Vagina (tissue), 2 donors: ENCODE measurements around the gene SLC8A1. TPM values are rescaled to one million over a fixed set of nuclear protein-coding genes. Genes with fewer than 3 reads are reported as not detected.

Source experiments
- DNase-seq, 2 donors: peaks; one replicate each; pipeline ENCODE4 v3.0.0-alpha.2; 2017; ENCODE audit errors: extremely low spot score in 2 of 2
- H3K27ac ChIP-seq: fragments of 200-600 bp; sonication (generic); one replicate; pipeline ENCODE4 v1.5.1; 2019
- H3K27me3 ChIP-seq: fragments of 200-600 bp; sonication (generic); one replicate; pipeline ENCODE4 v1.5.1; 2019
- H3K36me3 ChIP-seq, 2 donors: fragments of 200-600 bp; sonication (generic); one replicate each; pipeline ENCODE4 v1.5.1; 2017 to 2019
- H3K4me1 ChIP-seq: fragments of 200-600 bp; sonication (generic); one replicate; pipeline ENCODE4 v1.5.1; 2019
- H3K4me3 ChIP-seq, 2 donors: fragments of 200-600 bp; sonication (generic); 1 replicate in 1 of 2; 2 replicates in 1 of 2; pipeline ENCODE4 v1.5.1; 2016 to 2019
- H3K9me3 ChIP-seq: fragments of 200-600 bp; sonication (generic); one replicate; pipeline ENCODE4 v1.5.1; 2019
- POLR2A ChIP-seq, 2 donors: fragments of 450-650 bp; IDR thresholded peaks; one replicate each; pipeline ENCODE4 v1.6.1; 2017; ENCODE audit warnings: antibody characterized with exemption in 2 of 2, mild to moderate bottlenecking in 2 of 2, moderate library complexity in 2 of 2
- POLR2AphosphoS5 ChIP-seq, 2 donors: sonication (generic); formaldehyde crosslinking; IDR thresholded peaks; one replicate each; pipeline ENCODE4 v1.9.0; 2017; ENCODE audit warnings: antibody characterized with exemption in 2 of 2, mild to moderate bottlenecking in 2 of 2, low read depth in 1 of 2; ENCODE audit not compliant: insufficient read depth in 1 of 2
- intact Hi-C: fragments of 100-400 bp; cut with DNase I; formaldehyde crosslinking; loops from one replicate; pipeline ENCODE4 v1.15.1; 2023
- total RNA-seq: library from RNA; depleted of rRNA; stranded (reverse); fragments of >200 nt; gene quantifications from one replicate; pipeline ENCODE4 v1.2.3, GENCODE V29; 2016
- TF ChIP-seq, protein P1 (sequence below), 3 experiments: fragments of 450-650 bp in 2 of 3; fragments of 200-600 bp in 1 of 3; sonication (generic) in 1 of 3; IDR thresholded peaks; one replicate each; pipeline ENCODE4 v1.5.1; 2017 to 2019; ENCODE audit warnings: antibody characterized with exemption in 3 of 3, mild to moderate bottlenecking in 2 of 3, moderate library complexity in 2 of 3

SLC8A1 gene
- total RNA-seq, 1 donor from 2014 or later = 40.8 TPM

DNA sequence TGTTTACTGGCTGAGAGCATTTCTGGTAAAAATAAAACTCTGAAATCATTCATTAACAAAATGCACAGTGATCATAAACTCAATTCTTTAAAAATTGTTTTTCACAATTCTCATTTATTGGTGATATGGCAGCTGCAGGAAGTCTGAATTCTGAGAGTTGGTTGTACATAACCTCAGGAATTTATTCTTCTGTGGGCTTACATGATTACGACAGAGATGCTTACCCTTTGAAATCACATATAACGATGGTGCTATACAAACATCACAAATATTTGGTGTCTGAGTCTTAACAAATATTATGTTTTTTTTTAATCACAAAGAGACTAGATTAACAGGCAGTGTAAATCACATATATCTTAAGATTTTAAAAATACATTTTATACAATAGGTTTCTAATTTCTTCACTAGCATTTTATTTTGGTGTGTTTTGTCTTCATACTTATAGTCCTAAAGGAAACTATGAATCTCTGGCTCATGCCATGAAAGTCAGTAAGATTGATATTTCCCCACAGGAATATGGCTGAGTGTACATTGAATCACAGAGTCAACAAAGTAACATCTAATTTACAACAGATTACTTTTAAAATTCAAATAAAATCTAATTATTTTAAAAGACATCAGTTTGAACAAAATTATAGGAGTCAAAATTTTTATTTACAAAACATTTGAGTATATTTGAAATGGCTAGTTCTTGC is 354.1 kb downstream of the SLC8A1 start:
- TF ChIP-seq POLR2A (IDR thresholded peaks at IDR 0.05) (no peak), POLR2AphosphoS5 (IDR thresholded peaks at IDR 0.05; ENCODE audit: insufficient read depth in 1 of 2, low read depth in 1 of 2) (no peak)
- TF ChIP-seq, protein P1, sequence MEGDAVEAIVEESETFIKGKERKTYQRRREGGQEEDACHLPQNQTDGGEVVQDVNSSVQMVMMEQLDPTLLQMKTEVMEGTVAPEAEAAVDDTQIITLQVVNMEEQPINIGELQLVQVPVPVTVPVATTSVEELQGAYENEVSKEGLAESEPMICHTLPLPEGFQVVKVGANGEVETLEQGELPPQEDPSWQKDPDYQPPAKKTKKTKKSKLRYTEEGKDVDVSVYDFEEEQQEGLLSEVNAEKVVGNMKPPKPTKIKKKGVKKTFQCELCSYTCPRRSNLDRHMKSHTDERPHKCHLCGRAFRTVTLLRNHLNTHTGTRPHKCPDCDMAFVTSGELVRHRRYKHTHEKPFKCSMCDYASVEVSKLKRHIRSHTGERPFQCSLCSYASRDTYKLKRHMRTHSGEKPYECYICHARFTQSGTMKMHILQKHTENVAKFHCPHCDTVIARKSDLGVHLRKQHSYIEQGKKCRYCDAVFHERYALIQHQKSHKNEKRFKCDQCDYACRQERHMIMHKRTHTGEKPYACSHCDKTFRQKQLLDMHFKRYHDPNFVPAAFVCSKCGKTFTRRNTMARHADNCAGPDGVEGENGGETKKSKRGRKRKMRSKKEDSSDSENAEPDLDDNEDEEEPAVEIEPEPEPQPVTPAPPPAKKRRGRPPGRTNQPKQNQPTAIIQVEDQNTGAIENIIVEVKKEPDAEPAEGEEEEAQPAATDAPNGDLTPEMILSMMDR (IDR thresholded peaks at IDR 0.05) = no peak
- H3K27me3 ChIP-seq = no peaks in the 10 kb centered on the region
- H3K36me3 ChIP-seq = no peaks in the 10 kb centered on the region
- intact Hi-C loops = no loop called here
- no peak for DNase-seq
- no peaks in the 10 kb centered on the region for H3K9me3 ChIP-seq
- H3K27ac ChIP-seq = no peak overlapping the region
- no peak overlapping the region for H3K4me3 ChIP-seq
- peaks cover 7% of the 10 kb centered on the region for H3K4me1 ChIP-seq

DNA sequence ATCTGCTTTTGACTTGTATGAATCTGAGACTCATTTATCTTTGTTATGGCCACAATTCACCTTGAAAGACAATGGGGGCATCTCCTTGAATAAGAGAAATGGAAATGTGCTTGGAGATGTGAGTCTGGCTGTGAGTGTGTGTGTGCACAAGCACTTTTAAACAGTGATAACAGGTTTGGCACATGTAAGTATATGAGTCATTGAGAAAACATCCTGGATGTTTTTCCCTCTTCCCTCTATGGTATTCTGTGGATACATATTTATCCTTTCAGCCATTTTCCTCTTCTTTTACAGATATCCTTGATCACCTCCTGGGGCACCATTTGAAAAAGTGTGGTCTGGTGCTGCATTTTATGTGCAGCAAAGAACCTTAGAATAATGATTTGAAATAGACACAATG is 355.5 kb downstream of the SLC8A1 start:
- intact Hi-C loops = no loop called here
- no peaks in the 10 kb centered on the region for H3K27me3 ChIP-seq
- TF ChIP-seq, protein P1 (IDR thresholded peaks at IDR 0.05) = no peak
- TF ChIP-seq POLR2AphosphoS5 (IDR thresholded peaks at IDR 0.05; ENCODE audit: insufficient read depth in 1 of 2, low read depth in 1 of 2) = no peak
- TF ChIP-seq POLR2A (IDR thresholded peaks at IDR 0.05) = no peak
- H3K4me1 ChIP-seq = peaks cover 7% of the 10 kb centered on the region
- H3K9me3 ChIP-seq = no peaks in the 10 kb centered on the region
- DNase-seq = no peak
- no peak overlapping the region for H3K4me3 ChIP-seq
- H3K27ac ChIP-seq = no peak overlapping the region
- H3K36me3 ChIP-seq = no peaks in the 10 kb centered on the region

DNA sequence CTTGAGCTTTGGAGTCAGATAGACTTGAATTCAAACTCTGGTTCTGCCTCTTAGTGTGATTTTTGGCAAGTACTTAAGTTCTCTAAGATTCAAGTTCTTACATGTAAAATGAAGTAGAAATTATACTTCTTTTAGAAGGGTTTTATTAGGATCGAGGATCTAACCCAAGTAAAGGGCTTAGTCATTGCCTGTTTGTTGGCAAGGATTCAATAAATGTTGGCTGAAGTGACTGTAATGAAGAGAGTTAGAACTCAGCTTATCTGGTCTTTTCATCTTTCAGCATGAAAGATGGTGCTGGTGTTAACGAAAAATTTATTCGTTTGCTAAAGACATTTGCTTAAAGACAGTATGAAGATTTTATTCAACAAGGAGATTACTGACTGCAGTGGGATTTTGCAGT is 356.9 kb downstream of the SLC8A1 start:
- no peaks in the 10 kb centered on the region for H3K36me3 ChIP-seq
- TF ChIP-seq POLR2A (IDR thresholded peaks at IDR 0.05) = no peak
- TF ChIP-seq, protein P1 (IDR thresholded peaks at IDR 0.05) = no peak
- peak in 1 of 2 donors; percentile 19 for TF ChIP-seq POLR2AphosphoS5 (IDR thresholded peaks at IDR 0.05; ENCODE audit: insufficient read depth in 1 of 2, low read depth in 1 of 2)
- intact Hi-C loops = no loop called here
- no peaks in the 10 kb centered on the region for H3K27me3 ChIP-seq
- H3K4me3 ChIP-seq = no peak overlapping the region
- no peak for DNase-seq
- peaks cover 7% of the 10 kb centered on the region for H3K4me1 ChIP-seq
- no peak overlapping the region for H3K27ac ChIP-seq
- H3K9me3 ChIP-seq = no peaks in the 10 kb centered on the region

DNA sequence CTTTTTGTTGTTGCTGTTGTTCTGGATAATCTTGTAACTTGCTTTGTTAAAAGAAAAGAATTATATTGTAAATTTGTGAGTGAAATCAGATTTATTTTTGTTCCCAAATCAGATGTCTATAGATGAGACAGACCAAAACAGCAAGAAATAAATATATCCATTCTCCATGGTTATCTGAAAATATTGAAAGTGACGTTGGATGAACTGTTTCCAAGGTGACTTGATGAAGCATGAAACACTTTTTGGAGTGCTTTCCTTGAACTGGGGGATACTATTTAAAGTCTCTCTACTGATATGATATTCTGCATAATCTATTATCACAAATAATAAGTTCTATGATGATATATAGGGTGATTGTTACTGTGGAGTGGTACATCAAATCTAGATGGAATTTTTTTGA is 357.4 kb downstream of the SLC8A1 start:
- Histone ChIP-seq H3K4me1 (peaks cover 7% of the 10 kb centered on the region), H3K36me3 (no peaks in the 10 kb centered on the region), H3K9me3 (no peaks in the 10 kb centered on the region), H3K27ac (no peak overlapping the region), H3K4me3 (no peak overlapping the region), H3K27me3 (no peaks in the 10 kb centered on the region)
- no peak for DNase-seq
- no peak for TF ChIP-seq POLR2AphosphoS5 (IDR thresholded peaks at IDR 0.05; ENCODE audit: insufficient read depth in 1 of 2, low read depth in 1 of 2)
- intact Hi-C loops = no loop called here

DNA sequence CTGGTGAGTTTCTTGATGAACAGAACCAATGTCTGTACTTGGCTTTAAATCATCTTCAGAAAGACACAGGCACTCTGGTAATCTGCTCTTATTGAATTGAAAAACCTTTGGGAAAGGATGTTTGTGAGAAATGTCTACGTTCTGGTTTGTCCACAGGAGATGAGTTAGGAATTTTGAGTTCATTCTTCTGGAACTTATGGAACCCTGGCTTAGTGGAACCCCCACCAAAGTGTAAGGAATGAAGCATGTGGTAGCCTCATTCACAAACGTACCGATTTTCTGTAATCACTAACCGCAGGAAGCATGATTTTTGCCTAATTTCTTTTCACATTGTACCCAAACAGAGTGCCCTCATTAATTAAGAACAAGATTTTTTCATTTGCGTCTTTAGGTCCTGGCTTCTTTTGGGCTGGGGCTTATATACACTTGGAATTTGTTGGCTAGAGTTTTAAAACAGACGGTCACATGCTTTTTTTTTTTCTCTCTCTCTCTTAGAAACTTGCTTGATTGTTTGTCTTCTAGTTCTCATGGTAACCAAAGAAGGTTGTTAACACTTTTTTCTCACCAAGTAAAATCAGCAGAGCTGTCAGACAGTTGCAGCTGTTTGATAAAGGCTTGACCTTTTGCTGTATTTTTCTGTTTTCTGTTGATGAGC is 358.7 kb downstream of the SLC8A1 start:
- Histone ChIP-seq H3K9me3 (no peaks in the 10 kb centered on the region), H3K27ac (no peak overlapping the region), H3K27me3 (no peaks in the 10 kb centered on the region), H3K4me1 (peaks cover 7% of the 10 kb centered on the region), H3K4me3 (no peak overlapping the region), H3K36me3 (no peaks in the 10 kb centered on the region)
- TF ChIP-seq POLR2A (IDR thresholded peaks at IDR 0.05) (no peak), POLR2AphosphoS5 (IDR thresholded peaks at IDR 0.05; ENCODE audit: insufficient read depth in 1 of 2, low read depth in 1 of 2) (no peak)
- TF ChIP-seq, protein P1 (IDR thresholded peaks at IDR 0.05) = no peak
- DNase-seq = no peak
- intact Hi-C loops = no loop called here
